ENCODE results near the gene SLC51A.

Gene SLC51A

GRCh38 chr3:196237203-196237602, 20.9 kb downstream of the SLC51A start:
- TF ChIP-seq GATA2 (IDR thresholded peaks at IDR 0.05; ENCODE audit: low read depth, low read length), result no peak
- TF ChIP-seq GATA3 (IDR thresholded peaks at IDR 0.05; ENCODE audit: low read depth, low read length), result no peak

GRCh38 chr3:196238612-196239560, 22.6 kb downstream of the SLC51A start:
- TF ChIP-seq GATA3 (IDR thresholded peaks at IDR 0.05; ENCODE audit: low read depth, low read length) (no peak), GATA2 (IDR thresholded peaks at IDR 0.05; ENCODE audit: low read depth, low read length) (no peak)

GRCh38 chr3:196240424-196240823, 24.1 kb downstream of the SLC51A start:
- TF ChIP-seq GATA3 (IDR thresholded peaks at IDR 0.05; ENCODE audit: low read depth, low read length), result no peak

GRCh38 chr3:196241704-196242103, 25.4 kb downstream of the SLC51A start:
- TF ChIP-seq GATA2 (IDR thresholded peaks at IDR 0.05; ENCODE audit: low read depth, low read length) (no peak), GATA3 (IDR thresholded peaks at IDR 0.05; ENCODE audit: low read depth, low read length) (no peak)

GRCh38 chr3:196246612-196247308, 30.4 kb downstream of the SLC51A start:
- TF ChIP-seq GATA3 (IDR thresholded peaks at IDR 0.05; ENCODE audit: low read depth, low read length) (no peak), GATA2 (IDR thresholded peaks at IDR 0.05; ENCODE audit: low read depth, low read length) (no peak)

GRCh38 chr3:196251918-196252317, 35.6 kb downstream of the SLC51A start:
- TF ChIP-seq GATA2 (IDR thresholded peaks at IDR 0.05; ENCODE audit: low read depth, low read length), result no peak
- TF ChIP-seq GATA3 (IDR thresholded peaks at IDR 0.05; ENCODE audit: low read depth, low read length), result no peak

- no peak for TF ChIP-seq GATA2 (IDR thresholded peaks at IDR 0.05; ENCODE audit: low read depth, low read length)
- no peak for TF ChIP-seq GATA3 (IDR thresholded peaks at IDR 0.05; ENCODE audit: low read depth, low read length)
Observed at GRCh38 chr3:196254376-196255283, 38.3 kb downstream of the SLC51A start.

GRCh38 chr3:196255776-196256175, 39.4 kb downstream of the SLC51A start:
- TF ChIP-seq GATA3 (IDR thresholded peaks at IDR 0.05; ENCODE audit: low read depth, low read length), result no peak
- TF ChIP-seq GATA2 (IDR thresholded peaks at IDR 0.05; ENCODE audit: low read depth, low read length), result no peak

- TF ChIP-seq GATA2 (IDR thresholded peaks at IDR 0.05; ENCODE audit: low read depth, low read length) (no peak), GATA3 (IDR thresholded peaks at IDR 0.05; ENCODE audit: low read depth, low read length) (no peak)
Observed at GRCh38 chr3:196260784-196261183, 44.5 kb downstream of the SLC51A start.

GRCh38 chr3:196263819-196264218, 47.5 kb downstream of the SLC51A start:
- TF ChIP-seq GATA3 (IDR thresholded peaks at IDR 0.05; ENCODE audit: low read depth, low read length) (no peak), GATA2 (IDR thresholded peaks at IDR 0.05; ENCODE audit: low read depth, low read length) (no peak)

- TF ChIP-seq GATA3 (IDR thresholded peaks at IDR 0.05; ENCODE audit: low read depth, low read length) (no peak), GATA2 (IDR thresholded peaks at IDR 0.05; ENCODE audit: low read depth, low read length) (no peak)
Observed at GRCh38 chr3:196268284-196269163, 52.2 kb downstream of the SLC51A start.

- no peak for TF ChIP-seq GATA2 (IDR thresholded peaks at IDR 0.05; ENCODE audit: low read depth, low read length)
- TF ChIP-seq GATA3 (IDR thresholded peaks at IDR 0.05; ENCODE audit: low read depth, low read length), result no peak
Observed at GRCh38 chr3:196270499-196270898, 54.2 kb downstream of the SLC51A start.

- TF ChIP-seq GATA2 (IDR thresholded peaks at IDR 0.05; ENCODE audit: low read depth, low read length) (no peak), GATA3 (IDR thresholded peaks at IDR 0.05; ENCODE audit: low read depth, low read length) (no peak)
Observed at GRCh38 chr3:196272826-196273225, 56.5 kb downstream of the SLC51A start.
